ENCODE results near the gene PNMA3.
"Not testable (repeated sequence)": the region's sequence is repeated elsewhere in the genome, so short reads cannot be mapped to it uniquely, and the experiment has no call there.

Gene PNMA3, protein sequence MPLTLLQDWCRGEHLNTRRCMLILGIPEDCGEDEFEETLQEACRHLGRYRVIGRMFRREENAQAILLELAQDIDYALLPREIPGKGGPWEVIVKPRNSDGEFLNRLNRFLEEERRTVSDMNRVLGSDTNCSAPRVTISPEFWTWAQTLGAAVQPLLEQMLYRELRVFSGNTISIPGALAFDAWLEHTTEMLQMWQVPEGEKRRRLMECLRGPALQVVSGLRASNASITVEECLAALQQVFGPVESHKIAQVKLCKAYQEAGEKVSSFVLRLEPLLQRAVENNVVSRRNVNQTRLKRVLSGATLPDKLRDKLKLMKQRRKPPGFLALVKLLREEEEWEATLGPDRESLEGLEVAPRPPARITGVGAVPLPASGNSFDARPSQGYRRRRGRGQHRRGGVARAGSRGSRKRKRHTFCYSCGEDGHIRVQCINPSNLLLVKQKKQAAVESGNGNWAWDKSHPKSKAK

DNA sequence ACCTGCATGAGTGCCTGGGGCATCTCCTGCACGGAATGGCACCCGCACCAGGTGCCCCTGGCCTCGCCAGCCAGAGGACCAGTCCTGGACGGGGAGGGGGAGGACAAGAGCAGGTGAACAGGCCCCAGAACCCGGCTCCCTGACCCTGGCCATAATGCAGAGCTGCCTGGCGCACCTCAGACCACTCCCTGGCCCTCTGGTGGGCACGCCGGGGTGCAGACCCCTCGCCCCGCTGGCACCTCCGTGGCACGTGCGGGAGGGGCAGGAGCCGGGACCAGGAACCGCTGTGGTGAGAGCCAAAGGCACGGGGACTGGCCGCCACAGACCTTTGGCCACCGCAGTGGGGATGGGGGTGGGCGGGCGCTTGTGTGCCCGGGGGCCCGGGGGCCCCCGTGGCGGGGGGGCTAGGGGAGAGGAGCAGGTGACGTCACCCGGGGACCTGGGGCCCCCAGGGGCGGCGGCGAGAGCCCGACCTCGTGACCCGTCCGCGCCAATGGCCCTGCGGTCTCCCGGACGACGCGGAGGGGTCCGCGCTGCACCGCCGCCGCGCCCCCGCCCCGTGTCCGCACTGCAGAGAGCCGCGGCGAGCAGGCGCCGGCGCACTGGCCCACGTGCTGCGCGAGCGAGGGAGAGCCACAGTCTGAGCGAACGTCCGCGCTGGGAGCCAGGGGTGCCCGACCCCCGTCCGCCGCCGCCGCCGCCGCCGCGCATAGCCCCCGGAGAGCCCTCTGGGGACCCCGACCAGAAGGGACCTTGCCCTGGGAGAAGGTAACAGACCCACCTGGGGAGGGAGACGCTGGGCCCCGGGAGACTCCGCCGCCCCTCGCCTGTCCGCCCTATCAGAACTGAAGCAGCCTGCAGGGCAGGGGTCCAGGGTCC, at the start of gene PNMA3:
Gene PNMA3, plus strand, starts transcription at position 600 of the 879 bp plus-strand sequence. CDS start 586 bp downstream, outside the sequence.
- DNase-seq = peak; percentile 15

DNA sequence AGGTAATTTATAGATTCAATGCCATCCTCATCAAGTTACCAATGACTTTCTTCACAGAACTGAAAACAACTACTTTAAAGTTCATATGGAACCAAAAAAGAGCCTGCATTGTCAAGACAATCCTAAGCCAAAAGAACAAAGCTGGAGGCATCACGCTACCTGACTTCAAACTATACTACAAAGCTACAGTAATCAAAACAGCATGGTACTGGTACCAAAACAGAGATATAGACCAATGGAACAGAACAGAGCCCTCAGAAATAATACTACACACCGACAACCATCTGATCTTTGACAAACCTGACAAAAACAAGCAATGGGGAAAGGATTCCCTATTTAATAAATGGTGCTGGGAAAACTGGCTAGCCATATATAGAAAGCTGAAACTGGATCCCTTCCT, 39.1 kb upstream of the PNMA3 start:
- DNase-seq = not testable (repeated sequence)

DNA sequence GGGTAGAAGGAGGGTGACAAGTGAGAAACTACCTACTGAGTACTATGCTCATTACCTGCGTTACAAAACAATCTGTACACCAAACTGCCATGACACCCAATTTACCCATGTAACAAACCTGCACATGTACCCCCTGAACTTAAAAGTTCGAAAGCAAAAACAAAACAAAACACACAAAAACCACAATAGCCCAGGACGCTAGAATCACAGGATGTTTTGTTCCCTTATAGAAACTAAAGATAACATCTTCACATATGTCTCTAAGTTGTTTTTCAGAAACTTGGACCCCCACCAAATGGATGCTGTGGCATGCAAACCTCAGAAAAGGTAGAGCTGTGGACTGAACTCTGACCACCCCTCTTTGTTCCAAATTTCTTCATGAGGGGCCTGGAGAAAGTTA, 37.1 kb upstream of the PNMA3 start:
- no peak for DNase-seq

DNA sequence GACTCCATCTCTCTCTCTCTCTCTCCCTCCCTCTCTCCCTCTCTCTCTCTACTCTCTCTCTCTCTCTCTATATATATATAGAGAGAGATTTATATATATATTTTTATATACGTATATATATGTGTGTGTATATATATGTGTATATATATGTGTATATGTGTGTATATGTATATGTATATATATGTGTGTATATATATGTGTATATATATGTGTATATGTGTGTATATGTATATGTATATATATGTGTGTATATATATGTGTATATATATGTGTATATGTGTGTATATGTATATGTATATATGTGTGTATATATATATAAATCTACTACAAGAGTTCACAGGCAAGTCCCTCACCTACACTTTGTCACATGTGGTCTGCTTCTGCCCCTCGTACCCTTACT, 29.8 kb upstream of the PNMA3 start:
- not testable (repeated sequence) for DNase-seq

DNA sequence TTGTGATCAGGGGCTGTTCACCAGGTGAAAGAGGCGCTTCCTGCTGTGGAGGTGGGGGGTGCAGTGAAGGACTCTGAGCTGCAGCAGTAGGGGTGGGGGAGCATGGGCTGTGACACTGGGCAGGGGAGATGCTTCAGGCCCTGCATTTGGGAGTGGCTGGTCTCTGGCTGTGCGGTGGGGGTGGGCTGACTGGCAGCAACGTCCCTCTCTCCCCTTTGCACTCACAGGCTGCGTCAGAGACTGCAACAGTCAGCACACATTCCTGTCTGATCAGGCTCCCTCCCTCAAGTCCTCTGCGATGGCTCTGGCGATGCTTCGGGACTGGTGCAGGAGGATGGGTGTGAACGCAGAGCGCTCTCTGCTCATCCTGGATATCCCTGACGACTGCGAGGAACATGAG, 27.8 kb upstream of the PNMA3 start:
- DNase-seq = not testable (repeated sequence)

DNA sequence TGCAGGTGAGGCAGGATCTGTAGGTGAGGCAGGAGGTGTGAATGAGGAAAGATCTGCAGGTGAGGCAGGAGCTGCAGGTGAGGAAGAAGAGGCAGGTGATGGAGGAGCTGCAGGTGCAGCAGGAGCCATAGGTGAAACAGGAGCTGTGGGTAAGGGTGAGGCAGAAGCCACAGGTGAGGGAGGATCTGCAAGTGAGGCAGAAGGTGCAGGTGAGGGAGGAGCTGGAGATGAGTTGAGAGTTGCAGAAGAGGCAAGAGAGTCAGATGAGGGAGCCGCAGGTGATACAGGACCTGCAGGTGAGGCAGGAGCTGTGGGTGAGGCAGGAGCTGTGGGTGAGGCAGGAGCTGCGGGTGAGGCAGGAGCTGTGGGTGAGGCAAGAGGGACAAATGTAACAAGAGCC, 27.1 kb upstream of the PNMA3 start:
- DNase-seq = no peak

DNA sequence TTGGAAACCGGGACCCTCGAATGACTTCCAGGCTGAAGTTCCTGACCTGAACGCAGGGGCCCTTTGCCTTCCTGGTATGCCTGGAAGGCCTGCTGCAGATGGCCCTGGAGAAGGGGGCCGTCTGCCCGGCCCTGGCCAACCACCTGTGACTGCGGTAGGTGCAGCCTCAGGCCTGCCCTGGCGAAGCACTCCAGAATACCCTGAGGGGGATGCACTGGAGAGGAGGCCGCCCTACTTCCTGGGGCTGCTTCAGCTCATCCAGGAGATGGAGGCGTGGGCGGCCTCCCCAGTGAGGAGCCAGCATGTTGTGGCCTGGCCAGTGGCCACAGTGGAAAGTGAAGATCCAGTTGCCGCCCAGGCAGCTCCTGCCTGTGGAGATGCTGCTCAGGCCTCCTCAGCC, 26.4 kb upstream of the PNMA3 start:
- DNase-seq = no peak

DNA sequence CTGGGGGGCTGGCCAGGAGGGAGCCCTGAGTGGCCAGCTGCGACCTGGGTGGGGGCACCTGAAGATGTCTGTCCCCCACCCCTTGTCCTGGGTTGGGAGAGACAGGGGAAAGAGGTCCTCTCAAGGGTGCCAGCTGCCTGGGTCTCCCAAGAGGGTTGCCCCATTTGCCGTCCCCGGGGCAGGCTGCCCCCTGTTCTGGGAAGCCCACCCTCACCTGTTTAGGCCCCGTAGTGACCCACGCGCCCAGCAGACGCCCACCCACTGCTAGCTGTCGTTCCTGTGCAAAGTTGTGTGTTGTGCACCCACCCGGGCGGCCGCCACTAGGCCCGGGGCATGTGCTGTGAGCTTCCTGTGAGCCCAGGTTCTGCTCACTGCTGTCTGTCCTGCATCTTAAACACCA, 25.5 kb upstream of the PNMA3 start:
- no peak for DNase-seq

DNA sequence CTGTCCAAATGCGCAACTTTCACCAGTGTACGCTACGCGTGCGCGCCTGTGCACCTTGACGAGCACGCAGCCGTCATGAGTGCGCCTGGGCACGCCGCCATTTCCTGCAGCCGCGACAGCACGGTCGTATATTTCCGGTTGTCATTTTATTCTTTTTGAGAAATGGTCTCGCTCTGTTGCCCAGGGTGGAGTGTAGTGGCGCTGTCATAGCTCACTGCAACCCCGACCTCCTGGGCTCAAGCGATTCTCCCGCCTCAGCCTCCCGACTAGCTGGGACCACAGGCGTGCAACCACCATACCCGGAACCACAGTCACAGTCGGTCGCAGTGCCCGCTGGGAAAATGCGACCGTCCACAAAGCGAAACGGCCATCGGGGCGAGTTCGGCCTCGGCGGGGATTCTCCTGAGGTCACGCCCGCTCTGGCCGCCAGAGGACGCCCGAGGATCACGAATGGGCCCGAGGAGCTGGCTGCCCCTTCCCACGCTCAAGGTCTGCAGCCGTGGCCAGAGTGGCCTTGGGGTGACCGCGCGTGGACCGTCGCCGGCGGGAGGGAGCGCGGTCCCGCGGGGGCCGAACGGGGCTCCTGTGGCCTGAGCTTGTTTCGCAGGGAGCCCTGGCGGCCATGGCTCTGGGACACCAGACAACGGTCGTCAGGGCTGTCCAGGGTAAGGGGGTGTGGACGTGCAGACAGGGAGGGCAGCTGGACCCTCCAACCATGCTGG, 23.7 kb upstream of the PNMA3 start:
- DNase-seq = peak; percentile 68

DNA sequence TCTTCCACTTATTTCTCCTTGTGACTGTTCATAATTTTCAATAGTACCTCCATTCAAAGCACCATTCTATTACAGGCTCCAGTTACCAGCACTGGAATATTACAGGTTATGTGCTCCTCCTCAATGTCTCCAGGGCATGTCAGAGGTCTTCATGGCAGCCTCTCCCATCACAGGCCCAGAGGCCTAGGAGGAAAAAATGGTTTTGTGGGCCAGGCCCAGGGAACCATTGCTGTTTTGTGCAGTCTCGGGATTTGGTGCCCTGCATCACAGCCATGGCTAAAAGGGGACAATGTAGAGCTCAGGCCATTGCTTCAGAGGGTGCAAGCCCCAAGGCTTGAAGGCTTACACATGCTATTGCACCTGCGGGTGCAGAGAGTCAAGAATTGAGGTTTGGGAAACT, 7.2 kb upstream of the PNMA3 start:
- DNase-seq = no peak

DNA sequence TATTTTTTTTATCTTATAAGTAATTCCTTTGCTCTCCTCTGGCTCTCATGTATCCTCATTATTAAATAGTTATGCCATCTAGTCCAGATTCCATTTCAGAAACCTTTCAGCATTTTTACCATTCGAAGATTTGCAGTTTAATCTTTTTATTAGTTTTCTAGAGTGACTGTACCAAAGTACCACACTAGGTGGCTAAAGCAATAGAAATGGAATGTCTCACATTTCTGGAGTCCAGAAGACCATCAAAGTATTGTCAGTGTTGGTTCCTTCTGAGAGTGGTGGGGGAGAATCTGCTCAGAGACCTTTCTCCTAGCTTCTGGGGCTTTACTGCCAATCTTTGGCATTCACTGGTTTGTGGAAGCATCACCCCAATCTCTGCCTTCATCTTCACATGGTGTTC, 3.7 kb upstream of the PNMA3 start:
- no peak for DNase-seq

DNA sequence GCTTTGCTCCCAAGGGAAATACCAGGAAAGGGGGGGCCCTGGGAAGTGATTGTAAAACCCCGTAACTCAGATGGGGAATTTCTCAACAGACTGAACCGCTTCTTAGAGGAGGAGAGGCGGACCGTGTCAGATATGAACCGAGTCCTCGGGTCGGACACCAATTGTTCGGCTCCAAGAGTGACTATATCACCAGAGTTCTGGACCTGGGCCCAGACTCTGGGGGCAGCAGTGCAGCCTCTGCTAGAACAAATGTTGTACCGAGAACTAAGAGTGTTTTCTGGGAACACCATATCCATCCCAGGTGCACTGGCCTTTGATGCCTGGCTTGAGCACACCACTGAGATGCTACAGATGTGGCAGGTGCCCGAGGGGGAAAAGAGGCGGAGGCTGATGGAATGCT, 1.0 kb downstream of the PNMA3 start:
- DNase-seq = peak; percentile 26

DNA sequence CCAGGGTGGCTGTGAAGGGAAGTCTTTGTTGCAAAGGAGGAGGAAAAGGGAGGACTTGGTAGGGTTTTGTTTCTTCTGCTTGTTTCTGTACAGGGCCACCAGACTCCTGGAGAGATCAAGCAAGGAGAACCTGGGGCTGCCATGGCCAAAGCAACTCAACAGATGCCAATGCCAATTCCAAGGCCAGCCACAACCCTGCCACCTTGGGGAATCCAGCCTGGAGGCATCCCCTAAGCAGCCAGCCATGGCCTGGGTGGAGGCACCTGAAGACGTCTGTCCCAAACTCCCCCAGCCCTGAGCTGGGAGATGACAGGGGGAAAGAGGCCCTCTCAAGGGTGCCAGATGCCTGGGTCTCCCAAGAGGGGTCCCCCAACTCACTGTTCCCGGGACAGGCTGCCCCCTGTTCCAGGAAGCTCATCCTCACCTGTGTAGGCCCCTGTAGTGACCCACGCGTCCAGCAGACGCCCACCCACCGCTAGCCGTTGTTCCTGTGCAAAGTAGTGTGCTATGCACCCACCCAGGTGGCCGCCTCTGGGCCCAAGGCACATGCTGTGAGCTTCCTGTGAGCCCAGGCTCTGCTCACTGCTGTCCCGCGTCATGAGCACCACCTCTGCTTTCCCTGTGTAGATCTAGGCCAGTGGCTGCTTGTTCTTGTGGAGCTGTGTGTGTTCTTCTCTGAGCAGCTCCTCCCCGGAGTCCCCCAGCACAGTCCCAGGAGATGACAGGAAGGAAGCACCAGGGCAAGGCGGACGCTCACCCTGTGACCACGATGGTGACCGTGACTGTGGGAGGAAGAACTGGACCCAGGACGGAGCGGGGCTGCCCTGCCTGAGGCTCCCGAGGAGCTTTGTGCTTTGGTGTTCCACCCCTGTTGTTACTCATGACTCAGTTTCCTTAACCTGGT, 3.2 kb downstream of the PNMA3 start:
- no peak for DNase-seq

DNA sequence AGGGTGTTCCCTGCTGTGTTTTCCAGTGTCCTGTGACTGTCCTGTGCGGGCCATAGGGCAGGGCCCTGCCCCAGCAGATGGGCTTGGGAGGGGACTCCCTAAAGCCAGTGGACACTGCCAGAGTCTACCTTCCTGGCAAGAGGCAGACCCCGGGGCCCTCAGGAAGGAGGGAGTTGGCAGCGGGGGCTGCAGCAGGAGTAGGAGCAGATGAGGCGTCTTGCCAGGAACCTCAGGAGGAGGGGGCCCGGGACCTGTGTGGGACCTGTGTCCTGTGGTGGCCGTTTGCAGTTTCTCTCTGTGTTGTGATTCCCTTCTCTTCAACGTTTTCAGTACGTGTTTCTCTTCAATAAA, 3.8 kb downstream of the PNMA3 start:
- DNase-seq = no peak

DNA sequence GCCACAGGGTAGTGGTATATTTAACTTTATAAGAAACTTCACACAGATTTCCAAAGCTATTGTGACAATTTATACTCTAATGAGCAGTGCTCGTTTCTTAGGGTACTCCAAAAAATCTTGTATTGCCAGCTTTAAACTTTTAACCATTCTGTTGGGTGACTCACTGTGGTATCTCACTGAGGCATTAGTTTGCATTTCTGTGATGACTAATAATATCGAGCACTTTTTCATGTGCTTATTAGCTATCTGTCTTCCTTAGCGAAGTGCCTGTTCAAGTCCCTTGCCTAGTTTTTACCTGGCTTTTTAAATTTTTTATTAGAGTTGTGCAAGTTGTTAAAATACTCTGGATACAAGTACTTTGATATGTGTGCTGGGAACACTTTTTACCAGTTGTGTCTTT, 5.5 kb downstream of the PNMA3 start:
- no peak for DNase-seq

DNA sequence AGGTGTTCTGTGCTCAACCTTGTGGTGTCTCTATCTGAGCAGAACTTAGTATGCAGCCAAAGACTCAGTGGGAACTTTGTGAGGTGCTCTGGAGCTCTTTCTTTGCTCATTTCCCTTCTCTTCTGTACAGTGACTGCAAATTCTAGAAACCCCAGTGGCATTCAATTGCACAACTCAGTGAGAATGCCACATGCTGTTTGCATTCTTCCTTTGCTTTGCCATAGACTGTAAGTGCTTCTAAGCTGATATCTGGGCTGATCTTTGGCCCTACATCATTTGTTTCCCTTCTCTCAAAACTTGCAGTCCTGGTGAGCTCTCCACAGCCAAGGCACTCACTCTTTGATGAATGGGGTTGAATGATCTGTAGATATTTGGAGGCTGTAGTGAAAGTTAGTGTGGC, 7.0 kb downstream of the PNMA3 start:
- no peak for DNase-seq

DNA sequence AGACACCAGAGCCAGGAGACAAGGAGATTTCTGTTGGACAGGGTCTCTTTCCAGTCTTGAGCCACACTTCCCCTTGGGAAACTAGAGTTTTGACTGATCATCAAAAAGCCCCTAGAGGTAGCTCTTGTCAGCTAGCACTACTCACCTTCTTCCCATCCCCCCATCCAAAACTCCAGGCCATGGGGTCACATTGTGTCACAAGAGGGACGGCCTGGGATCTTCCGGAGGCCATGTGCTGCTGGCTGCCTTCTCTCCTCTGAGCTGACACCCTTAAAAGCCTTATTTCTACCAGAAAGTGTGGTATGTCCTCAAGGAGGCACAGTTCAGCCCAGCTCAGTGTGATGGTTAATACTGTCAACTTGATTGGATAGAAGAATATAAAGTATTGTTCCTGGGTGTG, 7.8 kb downstream of the PNMA3 start:
- DNase-seq = no peak

DNA sequence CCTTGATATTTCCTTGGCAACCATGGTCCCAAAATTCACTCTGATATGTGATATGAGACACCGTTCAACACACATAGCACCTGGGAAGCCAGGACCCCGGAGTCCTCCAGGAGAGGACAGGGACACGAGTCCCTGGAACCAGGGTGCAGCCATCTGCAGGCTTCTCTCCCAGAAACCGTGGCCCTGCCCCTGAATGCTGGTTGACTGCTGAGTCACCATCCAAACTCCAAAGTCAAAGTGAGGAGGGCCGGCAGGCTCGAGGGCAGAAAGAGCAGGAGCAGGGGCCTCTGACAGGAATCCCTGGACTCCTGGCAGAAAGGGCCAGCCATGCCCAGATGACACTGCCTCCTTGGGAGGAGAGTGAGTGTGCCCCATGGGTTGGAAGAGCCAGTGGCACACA, 9.1 kb downstream of the PNMA3 start:
- no peak for DNase-seq

DNA sequence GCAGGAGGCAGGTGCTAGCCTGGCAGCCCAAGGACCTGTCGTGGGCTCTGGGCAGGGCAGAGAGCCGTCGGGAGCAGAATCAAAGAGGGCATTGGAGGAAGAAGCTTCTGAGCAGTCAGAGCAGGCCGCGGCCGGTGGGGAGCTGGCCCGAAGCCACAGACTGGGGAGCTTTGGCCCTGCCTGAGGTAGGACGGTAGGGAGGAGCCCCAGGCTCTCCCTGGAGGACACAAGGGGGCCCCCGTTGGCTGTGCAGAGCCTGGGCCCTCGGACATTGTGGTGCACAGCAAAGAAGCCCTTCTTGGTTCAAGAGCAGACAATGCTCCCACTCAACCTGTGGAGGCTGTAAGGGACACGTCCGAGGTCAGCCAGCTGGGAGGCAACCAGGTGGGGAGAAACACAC, 10.1 kb downstream of the PNMA3 start:
- not testable (repeated sequence) for DNase-seq

DNA sequence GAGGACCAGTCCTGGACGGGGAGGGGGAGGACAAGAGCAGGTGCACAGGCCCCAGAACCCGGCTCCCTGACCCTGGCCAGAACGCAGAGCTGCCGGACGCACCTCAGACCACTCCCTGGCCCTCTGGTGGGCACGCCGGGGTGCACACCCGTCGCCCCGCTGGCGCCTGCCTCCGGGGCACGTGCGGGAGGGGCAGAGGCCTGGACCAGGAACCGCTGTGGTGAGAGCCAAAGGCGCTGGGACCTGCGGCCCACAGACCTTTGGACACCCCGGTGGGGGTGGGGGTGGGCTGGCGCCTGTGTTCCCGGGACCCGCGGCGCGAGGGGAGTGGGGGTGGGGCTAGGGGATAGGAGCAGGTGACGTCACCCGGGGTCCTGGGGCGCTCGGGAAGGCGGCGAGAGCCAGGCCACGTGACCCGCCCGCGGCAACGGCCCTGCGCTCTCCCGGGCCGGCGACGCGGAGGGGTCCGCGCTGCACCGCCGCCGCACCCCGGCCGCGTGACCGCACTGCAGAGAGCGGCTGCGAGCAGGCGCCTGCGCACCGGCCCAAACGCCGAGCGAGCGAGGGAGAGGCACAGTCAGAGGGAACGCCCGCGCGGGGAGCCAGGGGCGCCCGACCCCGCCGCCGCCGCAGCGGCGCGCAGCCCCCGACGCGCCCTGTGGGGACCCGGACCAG, 15.8 kb downstream of the PNMA3 start, which contains the start of gene PNMA6A:
Gene PNMA6A, plus strand, starts transcription at position 546 of the 675 bp plus-strand sequence. CDS start 609 bp downstream, outside the sequence.
- DNase-seq = not testable (repeated sequence)

DNA sequence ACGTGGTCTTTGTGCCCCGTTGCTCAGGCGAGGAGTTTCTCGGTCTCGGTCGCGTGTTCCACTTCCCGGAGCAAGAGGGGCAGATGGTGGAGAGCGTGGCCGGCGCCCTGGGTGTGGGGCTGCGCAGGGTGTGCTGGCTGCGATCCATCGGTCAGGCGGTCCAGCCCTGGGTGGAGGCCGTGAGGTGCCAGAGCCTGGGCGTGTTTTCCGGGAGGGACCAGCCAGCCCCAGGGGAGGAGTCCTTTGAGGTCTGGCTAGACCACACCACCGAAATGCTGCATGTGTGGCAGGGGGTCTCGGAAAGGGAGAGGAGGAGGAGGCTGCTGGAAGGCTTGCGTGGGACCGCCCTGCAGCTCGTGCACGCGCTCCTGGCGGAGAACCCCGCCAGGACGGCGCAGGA, 17.1 kb downstream of the PNMA3 start:
- not testable (repeated sequence) for DNase-seq

Measured in NCI-H1092 treated with DMSO at 0.1 percent for 48 hours (cell line).